NB4 (cell line): Measurements from ENCODE around the gene OSBP2.

ENCODE experiments used
- POLR2A ChIP-seq: IDR thresholded peaks from 2 replicates; pipeline ENCODE4 v1.6.1; 2011; ENCODE audit warnings: mild to moderate bottlenecking; ENCODE audit not compliant: insufficient read length; ENCODE audit errors: extremely low read depth
- TF ChIP-seq, protein P1 (sequence below): IDR thresholded peaks from one replicate; pipeline ENCODE4 v1.5.1; 2012; ENCODE audit warnings: low read depth, low read length

- TF ChIP-seq, protein P1, sequence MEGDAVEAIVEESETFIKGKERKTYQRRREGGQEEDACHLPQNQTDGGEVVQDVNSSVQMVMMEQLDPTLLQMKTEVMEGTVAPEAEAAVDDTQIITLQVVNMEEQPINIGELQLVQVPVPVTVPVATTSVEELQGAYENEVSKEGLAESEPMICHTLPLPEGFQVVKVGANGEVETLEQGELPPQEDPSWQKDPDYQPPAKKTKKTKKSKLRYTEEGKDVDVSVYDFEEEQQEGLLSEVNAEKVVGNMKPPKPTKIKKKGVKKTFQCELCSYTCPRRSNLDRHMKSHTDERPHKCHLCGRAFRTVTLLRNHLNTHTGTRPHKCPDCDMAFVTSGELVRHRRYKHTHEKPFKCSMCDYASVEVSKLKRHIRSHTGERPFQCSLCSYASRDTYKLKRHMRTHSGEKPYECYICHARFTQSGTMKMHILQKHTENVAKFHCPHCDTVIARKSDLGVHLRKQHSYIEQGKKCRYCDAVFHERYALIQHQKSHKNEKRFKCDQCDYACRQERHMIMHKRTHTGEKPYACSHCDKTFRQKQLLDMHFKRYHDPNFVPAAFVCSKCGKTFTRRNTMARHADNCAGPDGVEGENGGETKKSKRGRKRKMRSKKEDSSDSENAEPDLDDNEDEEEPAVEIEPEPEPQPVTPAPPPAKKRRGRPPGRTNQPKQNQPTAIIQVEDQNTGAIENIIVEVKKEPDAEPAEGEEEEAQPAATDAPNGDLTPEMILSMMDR: no peak
- TF ChIP-seq POLR2A: no peak
Measured at GRCh38 chr22:30694171-30694639, 469 bp upstream of the OSBP2 start.
